ENCODE measurements around the gene MEGF11. TPM values are rescaled to one million over a fixed set of nuclear protein-coding genes. Genes with fewer than 3 reads are reported as not detected.

The MEGF11 gene
- polyA plus RNA-seq, 1 donor, result 3.9 TPM

GRCh38 chr15:66144978-66145725, 108.4 kb downstream of the MEGF11 start:
- DNase-seq, result no peak

- no peak for DNase-seq
Observed at GRCh38 chr15:66142285-66142684, 111.3 kb downstream of the MEGF11 start.

GRCh38 chr15:66139591-66140207, 113.9 kb downstream of the MEGF11 start:
- no peak for DNase-seq

- no peak for DNase-seq
Observed at GRCh38 chr15:66138892-66139590, 114.5 kb downstream of the MEGF11 start.

DNA sequence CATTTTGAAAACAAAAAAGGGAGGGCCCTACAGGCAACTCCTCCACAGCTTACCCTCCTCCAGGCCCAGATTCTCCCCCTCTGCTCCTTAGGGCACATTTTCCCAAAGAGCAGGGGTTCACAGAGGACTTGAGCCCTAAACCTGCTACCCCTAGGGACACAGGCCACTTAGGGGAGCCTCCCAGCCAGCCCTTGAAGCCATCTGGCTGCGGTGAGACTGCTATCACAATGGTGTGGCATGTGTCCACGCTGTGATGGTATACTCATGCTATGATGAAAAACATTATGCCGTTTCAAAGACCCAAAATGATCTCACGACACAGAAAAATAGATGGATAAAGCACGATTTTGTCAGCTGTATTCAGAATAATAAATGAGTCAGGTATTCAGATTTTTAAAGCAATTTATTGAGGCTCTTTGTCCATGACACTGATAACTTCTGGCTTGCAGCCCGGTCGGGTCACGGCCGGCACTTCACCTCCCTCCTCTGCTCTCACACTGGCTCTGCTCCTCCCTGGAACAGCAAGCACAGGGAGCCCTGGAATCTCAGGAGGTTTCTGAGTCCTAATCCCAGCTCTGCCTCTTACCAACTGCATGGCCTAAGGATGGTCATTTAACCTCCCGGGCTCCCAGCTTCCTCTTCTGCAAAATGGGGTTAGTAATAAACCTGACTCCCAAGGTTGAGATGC, 115.3 kb downstream of the MEGF11 start:
- DNase-seq, result no peak

GRCh38 chr15:66136948-66137347, 116.6 kb downstream of the MEGF11 start:
- DNase-seq, result no peak

- no peak for DNase-seq
Observed at GRCh38 chr15:66135664-66136063, 117.9 kb downstream of the MEGF11 start.

DNA sequence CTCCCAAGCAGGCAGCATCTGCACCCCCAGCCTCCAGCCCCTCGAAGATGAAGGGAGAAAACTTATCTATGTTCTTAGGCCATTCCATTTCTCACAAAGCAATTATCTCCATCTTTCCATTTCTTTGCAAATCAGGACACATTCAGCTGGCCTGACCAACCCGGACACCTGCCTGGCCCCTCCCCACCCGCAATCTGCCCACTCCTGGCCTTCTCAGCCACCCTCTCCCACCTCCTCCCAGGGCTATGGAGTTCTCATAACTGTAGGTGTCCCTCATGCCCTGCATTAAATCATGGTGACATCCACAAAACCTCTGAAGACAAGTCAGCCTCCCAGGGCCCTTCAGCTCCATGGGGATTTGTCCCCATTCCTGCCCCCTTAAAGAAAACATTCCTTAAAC, 119.3 kb downstream of the MEGF11 start:
- no peak for DNase-seq

DNA sequence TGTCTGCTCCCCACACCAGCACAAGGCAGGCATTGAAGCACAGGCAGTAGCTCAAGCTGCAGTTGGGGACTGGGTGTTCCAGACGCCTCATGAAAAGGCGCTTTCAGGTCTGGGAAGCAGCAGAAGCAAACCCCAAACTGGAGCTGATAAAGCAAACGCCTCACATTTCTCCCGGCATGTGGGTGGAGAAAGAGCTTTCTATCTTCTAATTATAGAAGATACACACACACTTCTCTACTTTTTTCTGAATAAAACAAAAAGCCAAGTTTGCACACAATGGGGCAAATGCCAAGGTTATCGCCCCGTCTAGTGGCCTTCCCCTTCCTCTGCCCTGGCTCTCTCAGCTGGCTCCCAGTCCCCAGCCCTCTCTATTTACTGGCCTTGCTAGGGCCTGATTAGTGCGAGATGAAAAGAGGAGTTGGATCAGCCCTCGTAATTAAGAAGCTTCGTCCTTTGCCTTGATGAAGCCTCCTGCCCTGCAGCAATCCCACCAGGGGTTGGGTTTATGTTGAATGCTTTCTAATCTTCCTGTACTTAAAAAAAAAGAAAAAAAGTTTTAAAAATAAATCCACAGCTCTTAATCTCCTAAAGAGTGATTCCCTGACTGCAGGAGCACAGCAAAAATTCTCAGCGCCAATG, 120.2 kb downstream of the MEGF11 start:
- no peak for DNase-seq

GRCh38 chr15:66132251-66132816, 121.2 kb downstream of the MEGF11 start:
- no peak for DNase-seq

DNA sequence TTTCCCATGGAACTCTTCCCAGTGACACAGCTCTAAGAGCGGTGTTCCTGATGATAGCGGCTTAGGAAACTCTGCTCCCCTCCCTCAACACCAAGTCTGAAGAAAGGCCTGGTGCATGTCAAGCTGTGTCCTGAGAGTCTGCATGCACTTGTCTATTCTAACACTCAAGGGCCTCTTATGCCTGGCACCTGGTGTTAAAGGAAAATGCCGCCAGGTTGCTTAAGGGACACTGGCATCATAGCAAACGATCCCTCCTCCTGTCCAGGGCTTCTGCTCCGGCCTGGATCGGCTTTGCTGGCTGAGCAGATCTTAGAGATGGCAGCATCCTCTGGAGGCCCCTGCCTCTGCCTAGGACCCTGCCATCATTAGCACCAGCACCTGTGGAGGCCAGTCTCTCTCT, 121.7 kb downstream of the MEGF11 start:
- no peak for DNase-seq

GRCh38 chr15:66131200-66131599, 122.3 kb downstream of the MEGF11 start:
- no peak for DNase-seq

DNA sequence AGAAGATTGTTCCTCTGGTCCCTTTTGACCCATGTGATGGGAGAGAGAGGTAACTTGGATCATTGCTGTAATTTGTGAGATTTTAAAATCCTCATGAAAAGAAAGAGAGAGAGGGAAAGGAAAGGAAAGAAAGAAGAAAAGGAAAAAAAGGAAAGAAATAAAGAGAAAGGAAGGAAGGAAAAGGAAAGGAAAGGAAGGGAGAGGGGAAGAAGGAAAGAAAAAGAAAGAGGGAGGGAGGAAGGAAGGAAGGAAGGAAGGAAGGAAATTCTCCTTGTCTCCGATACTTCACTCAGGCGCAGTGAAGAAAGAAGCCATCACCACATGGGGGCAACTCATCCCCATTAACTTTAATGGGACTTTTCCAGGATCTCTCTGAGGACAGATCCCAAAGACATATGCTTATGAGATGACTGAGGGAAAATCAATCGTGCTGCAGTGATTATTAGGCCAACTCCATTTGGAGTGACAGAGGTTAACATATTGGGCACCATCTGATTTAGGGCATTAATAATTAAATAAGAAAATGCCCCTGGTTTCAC, 123.0 kb downstream of the MEGF11 start:
- no peak for DNase-seq

GRCh38 chr15:66129586-66129985, 124.0 kb downstream of the MEGF11 start:
- DNase-seq, result no peak

DNA sequence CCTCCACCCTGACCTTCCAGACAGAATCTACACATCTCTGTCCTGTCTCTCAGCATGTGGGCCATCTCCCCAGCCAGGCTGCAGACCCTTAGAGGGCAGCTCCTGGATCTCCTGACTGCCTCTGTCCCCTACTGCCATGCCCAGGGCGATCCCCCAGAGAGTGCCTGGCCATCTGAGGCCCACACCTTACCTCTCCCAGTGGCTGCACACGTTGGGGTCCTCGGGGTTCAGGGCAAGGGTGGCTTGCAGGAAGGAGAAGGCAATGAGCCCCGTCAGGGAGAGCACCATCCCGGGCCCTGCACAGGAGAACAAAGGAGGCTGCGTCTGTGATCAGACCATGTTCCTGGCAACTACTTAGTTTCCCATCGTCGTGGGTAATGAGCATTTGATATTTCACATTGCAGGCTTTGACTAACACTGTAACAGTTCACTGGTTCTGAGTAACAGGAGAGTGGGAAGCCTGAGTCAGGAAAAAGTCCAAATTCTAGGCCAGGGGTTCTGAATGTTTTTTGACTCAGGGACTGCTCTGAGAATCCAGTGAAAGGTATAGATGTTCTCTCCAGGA, 125.4 kb downstream of the MEGF11 start:
- DNase-seq, result no peak

- no peak for DNase-seq
Observed at GRCh38 chr15:66126456-66126855, 127.1 kb downstream of the MEGF11 start.

DNA sequence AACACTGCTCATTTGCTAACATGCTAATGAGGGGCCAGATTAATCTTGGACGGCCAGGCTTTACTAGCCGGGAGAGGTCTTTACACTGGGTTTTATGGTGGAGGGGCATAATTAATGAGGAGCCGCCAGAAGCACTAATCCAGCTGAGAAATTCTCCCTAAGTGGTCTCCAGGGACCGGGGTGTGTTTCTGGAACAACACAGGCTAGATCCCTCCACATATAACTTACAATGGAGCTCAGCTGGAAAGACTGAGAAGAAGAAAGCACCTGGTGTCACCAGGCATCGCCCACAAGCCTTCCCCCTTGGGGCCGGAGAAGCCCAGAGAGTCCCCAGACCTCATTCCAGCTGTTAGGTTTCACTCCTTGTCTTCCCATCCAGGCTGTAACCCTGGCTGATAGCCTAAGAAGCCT, 127.5 kb downstream of the MEGF11 start:
- DNase-seq, result no peak

GRCh38 chr15:66124651-66125050, 128.9 kb downstream of the MEGF11 start:
- no peak for DNase-seq

DNA sequence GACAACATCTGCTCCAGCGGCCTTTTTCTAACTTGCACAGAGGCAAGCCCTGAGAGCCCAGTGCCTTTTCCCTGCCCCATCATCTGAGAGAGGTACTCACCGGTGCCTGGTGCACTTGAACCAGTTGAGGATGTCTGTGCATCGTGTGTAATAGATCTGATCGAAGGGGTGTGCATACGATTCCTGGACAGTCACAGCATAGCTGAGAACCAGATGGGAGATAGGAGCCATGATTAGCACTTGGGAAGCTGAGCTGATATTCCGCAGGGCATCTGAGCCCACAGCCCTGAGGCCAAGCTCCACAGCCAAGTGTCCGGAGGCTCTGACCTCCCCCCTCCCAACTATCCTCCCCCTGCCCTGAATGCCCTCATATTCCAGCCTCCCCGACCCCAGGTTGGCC, 129.8 kb downstream of the MEGF11 start:
- no peak for DNase-seq

DNA sequence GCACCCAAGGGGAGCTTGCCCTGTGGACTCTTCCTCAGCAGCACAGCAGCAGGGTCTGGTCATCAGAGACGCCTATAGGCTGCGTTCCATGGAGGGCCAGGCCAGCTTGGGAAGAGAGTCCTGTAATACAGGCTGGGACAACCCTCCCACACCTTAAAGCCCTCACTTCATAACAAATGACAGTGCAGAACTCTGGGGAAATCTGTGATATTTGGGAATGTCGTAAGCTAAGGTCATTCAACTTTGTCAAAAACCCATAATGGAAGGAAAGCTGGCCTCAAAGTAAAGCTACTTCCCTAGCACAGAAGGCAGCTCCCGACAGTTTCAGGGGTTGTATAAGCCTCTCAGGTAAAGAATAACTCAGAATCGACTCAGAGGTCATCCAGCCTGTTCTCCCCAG, 133.1 kb downstream of the MEGF11 start:
- no peak for DNase-seq

DNA sequence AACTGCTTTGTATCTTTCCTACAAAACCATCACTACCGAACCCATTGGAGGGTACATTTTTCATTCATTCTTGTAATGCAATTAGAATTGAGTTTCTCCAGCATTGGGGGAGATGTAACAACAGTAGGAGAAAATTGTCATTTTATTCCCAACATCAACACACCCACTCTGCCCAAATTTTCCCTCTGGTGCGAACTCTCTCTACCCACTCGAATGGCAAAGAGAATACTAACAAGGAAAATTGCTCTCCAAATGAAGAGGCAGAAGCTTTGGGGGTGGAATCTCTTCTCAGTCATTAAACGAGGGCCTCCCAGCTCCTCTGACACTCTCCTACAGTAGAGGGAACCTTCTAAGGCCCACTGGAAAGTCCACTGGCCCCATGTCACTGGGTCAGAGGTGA, 135.7 kb downstream of the MEGF11 start:
- DNase-seq, result no peak
